Keratinocyte (primary cell): ENCODE data around the gene FHIT. TPM values are rescaled to one million over a fixed set of nuclear protein-coding genes. Genes with fewer than 3 reads are reported as not detected.

Source experiments
- DNase-seq: peaks from one replicate; pipeline ENCODE4 v3.0.0-alpha.2; 2011; ENCODE audit warnings: low read depth, missing footprints, low spot score
- FAIRE-seq: peaks from 2 replicates; lab custom pipeline; 2011; peaks lifted over from hg19 to GRCh38; lab: Jason Lieb, UNC
- H2AFZ ChIP-seq: 2 replicates; pipeline ENCODE4 v1.6.0; 2012; ENCODE audit warnings: low read length, control low read depth, inconsistent platforms; ENCODE audit not compliant: control insufficient read depth
- H3K27ac ChIP-seq: 2 replicates; pipeline ENCODE4 v1.5.1; 2011; ENCODE audit warnings: low read length; ENCODE audit not compliant: control insufficient read depth, insufficient read depth
- H3K27me3 ChIP-seq: 3 replicates; pipeline ENCODE4 v1.6.0; 2011; ENCODE audit warnings: low read length; ENCODE audit not compliant: control insufficient read depth, insufficient read depth; ENCODE audit errors: extremely low read depth
- H3K36me3 ChIP-seq, 2 experiments: 2 replicates in 1 of 2; 3 replicates in 1 of 2; pipeline ENCODE4 v1.5.1; 2011; ENCODE audit warnings: low read length in 2 of 2, mild to moderate bottlenecking in 1 of 2; ENCODE audit not compliant: control insufficient read depth in 2 of 2, insufficient read depth in 2 of 2; ENCODE audit errors: extremely low read depth in 1 of 2
- H3K4me1 ChIP-seq: 3 replicates; pipeline ENCODE4 v1.5.1; 2011; ENCODE audit warnings: low read length; ENCODE audit not compliant: control insufficient read depth, insufficient read depth; ENCODE audit errors: extremely low read depth
- H3K4me2 ChIP-seq: 3 replicates; pipeline ENCODE4 v1.6.0; 2011; ENCODE audit warnings: low read depth, low read length; ENCODE audit not compliant: control insufficient read depth, insufficient read depth; ENCODE audit errors: extremely low read depth
- H3K4me3 ChIP-seq, 3 experiments: fragments of 200-600 bp in 1 of 3; sonication (generic) in 1 of 3; 2 replicates in 2 of 3; 3 replicates in 1 of 3; pipeline ENCODE4 v1.5.1; 2011 to 2016; ENCODE audit warnings: low read length in 3 of 3, mild to moderate bottlenecking in 3 of 3, control low read depth in 2 of 3, inconsistent platforms in 1 of 3, low read depth in 1 of 3, mixed read lengths in 1 of 3, mixed run types in 1 of 3, moderate library complexity in 1 of 3; ENCODE audit not compliant: control insufficient read depth in 2 of 3, insufficient read depth in 2 of 3; ENCODE audit errors: extremely low read depth in 1 of 3
- H3K79me2 ChIP-seq: 2 replicates; pipeline ENCODE4 v1.6.0; 2012; ENCODE audit warnings: low read length; ENCODE audit not compliant: control insufficient read depth, insufficient read depth
- H3K9ac ChIP-seq: 3 replicates; pipeline ENCODE4 v1.6.0; 2011; ENCODE audit warnings: low read length; ENCODE audit not compliant: control insufficient read depth, insufficient read depth; ENCODE audit errors: extremely low read depth
- H3K9me1 ChIP-seq: 3 replicates; pipeline ENCODE4 v1.6.0; 2011; ENCODE audit warnings: low read length; ENCODE audit not compliant: control insufficient read depth, insufficient read depth; ENCODE audit errors: extremely low read depth
- H3K9me3 ChIP-seq: 2 replicates; pipeline ENCODE4 v1.5.1; 2012; ENCODE audit warnings: low read depth, low read length; ENCODE audit not compliant: control insufficient read depth
- H4K20me1 ChIP-seq: 3 replicates; pipeline ENCODE4 v1.6.0; 2011; ENCODE audit warnings: low read length; ENCODE audit not compliant: control insufficient read depth, insufficient read depth; ENCODE audit errors: extremely low read depth
- EZH2 ChIP-seq: IDR thresholded peaks from one replicate; pipeline ENCODE4 v1.6.1; 2012; ENCODE audit warnings: inconsistent platforms, mild to moderate bottlenecking, low read length, moderate library complexity
- dilution Hi-C: fragments of 300-500 bp; cut with MboI; formaldehyde crosslinking; loops from one replicate; pipeline ENCODE4 v1.7.0; 2020; ENCODE audit warnings: low sequenced_read_pairs; ENCODE audit not compliant: extremely low pct_ligation_motif_present
- polyA plus RNA-seq, 5 experiments: library from polyadenylated mRNA; depleted of rRNA in 3 of 5; stranded (reverse) in 3 of 5; stranded (forward) in 1 of 5; unstranded in 1 of 5; fragments of >200 nt; gene quantifications; 1 replicate in 1 of 5; 2 replicates in 3 of 5; 3 replicates in 1 of 5; pipeline versions ENCODE4 v1.2.1 to v1.2.3, GENCODE V29; 2011 to 2012; ENCODE audit warnings: missing spikeins in 2 of 5, low read depth in 1 of 5, low replicate concordance in 1 of 5
- TF ChIP-seq, protein P1 (sequence below), 3 experiments: IDR thresholded peaks in 1 of 3; conservative IDR thresholded peaks in 1 of 3; optimal IDR thresholded peaks in 1 of 3; 2 replicates in 2 of 3; 3 replicates in 1 of 3; pipeline versions ENCODE3 to v1.5.1; 2011; ENCODE audit warnings: low read length in 3 of 3, mild to moderate bottlenecking in 3 of 3, moderate library complexity in 2 of 3, control low read depth in 1 of 3, inconsistent platforms in 1 of 3; ENCODE audit not compliant: insufficient read depth in 2 of 3; ENCODE audit errors: extremely low read depth in 1 of 3

Gene FHIT
- polyA plus RNA-seq, 1 donor (not counting 4 experiments of a cell fraction or from before 2014, with no cell fraction given), result 2.2 TPM

DNA sequence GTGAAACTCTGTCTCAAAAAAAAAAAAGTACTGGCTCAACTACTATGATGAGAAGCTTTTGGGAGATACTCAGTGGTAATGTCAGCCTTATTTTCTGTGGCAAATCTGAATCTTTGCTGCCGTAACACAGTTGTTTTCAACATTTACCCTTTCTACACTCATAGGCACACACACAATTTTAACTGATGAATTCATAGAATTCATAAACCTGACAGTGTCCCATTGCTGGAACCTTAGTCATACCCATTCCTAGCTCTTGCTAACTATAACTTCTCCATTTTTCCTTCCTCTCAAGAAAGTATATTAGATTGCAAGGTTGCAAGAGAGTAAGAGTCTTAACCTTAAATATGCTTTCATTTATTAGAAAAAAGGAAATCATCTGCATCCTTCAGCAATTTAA, 496.6 kb downstream of the FHIT start:
- Histone ChIP-seq H3K27me3 (no peaks in the 10 kb centered on the region), H3K79me2 (no peaks in the 10 kb centered on the region), H3K36me3 (no peaks in the 10 kb centered on the region), H3K4me1 (no peaks in the 10 kb centered on the region), H3K4me3 (no peak overlapping the region), H3K9me3 (no peaks in the 10 kb centered on the region), H2AFZ (no peak overlapping the region), H3K4me2 (no peak overlapping the region), H4K20me1 (no peaks in the 10 kb centered on the region), H3K9me1 (no peaks in the 10 kb centered on the region), H3K9ac (no peak overlapping the region), H3K27ac (no peak overlapping the region)
- TF ChIP-seq, protein P1, sequence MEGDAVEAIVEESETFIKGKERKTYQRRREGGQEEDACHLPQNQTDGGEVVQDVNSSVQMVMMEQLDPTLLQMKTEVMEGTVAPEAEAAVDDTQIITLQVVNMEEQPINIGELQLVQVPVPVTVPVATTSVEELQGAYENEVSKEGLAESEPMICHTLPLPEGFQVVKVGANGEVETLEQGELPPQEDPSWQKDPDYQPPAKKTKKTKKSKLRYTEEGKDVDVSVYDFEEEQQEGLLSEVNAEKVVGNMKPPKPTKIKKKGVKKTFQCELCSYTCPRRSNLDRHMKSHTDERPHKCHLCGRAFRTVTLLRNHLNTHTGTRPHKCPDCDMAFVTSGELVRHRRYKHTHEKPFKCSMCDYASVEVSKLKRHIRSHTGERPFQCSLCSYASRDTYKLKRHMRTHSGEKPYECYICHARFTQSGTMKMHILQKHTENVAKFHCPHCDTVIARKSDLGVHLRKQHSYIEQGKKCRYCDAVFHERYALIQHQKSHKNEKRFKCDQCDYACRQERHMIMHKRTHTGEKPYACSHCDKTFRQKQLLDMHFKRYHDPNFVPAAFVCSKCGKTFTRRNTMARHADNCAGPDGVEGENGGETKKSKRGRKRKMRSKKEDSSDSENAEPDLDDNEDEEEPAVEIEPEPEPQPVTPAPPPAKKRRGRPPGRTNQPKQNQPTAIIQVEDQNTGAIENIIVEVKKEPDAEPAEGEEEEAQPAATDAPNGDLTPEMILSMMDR (optimal IDR thresholded peaks at IDR 0.05 in 1 of 3, IDR thresholded peaks at IDR 0.05 in 1 of 3, conservative IDR thresholded peaks at IDR 0.05 in 1 of 3; ENCODE audit: extremely low read depth in 1 of 3, insufficient read depth in 2 of 3, low read length in 3 of 3), result no peak
- no peak for TF ChIP-seq EZH2
- no peak for DNase-seq
- FAIRE-seq, result no peak
- dilution Hi-C loops, result no loop called here

DNA sequence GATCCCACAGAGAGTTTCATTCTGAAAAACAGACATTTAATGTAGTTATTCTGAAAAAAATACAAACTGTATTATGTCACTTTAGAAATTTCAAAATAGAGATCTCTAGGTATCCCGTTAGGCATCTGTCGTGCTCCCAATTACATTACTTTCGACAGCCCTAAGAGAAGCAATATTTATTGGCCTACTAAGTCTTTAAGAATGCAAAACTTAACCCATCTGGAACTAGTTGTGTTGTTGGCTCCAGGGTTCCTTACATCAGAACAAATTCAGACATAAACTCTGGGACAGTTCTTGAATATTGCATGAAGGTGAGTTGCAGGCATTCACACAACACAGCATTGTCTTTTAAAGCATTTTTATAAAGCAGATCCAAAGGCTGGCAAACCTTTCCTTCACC, 498.4 kb downstream of the FHIT start:
- dilution Hi-C loops, result no loop called here
- no peak for FAIRE-seq

More for the DNA sequence above, 498.4 kb downstream of the FHIT start:
- Histone ChIP-seq H3K4me3 (no peak overlapping the region), H3K4me1 (no peaks in the 10 kb centered on the region), H3K27me3 (no peaks in the 10 kb centered on the region), H3K9me3 (no peaks in the 10 kb centered on the region), H3K79me2 (no peaks in the 10 kb centered on the region), H3K9me1 (no peaks in the 10 kb centered on the region), H3K4me2 (no peak overlapping the region), H4K20me1 (no peaks in the 10 kb centered on the region), H3K27ac (no peak overlapping the region), H3K9ac (no peak overlapping the region), H2AFZ (no peak overlapping the region), H3K36me3 (no peaks in the 10 kb centered on the region)
- no peak for DNase-seq
- no peak for TF ChIP-seq EZH2
- TF ChIP-seq, protein P1 (optimal IDR thresholded peaks at IDR 0.05 in 1 of 3, IDR thresholded peaks at IDR 0.05 in 1 of 3, conservative IDR thresholded peaks at IDR 0.05 in 1 of 3; ENCODE audit: extremely low read depth in 1 of 3, insufficient read depth in 2 of 3, low read length in 3 of 3), result no peak
